ENCODE data around the gene WIZ.

WIZ gene

DNA sequence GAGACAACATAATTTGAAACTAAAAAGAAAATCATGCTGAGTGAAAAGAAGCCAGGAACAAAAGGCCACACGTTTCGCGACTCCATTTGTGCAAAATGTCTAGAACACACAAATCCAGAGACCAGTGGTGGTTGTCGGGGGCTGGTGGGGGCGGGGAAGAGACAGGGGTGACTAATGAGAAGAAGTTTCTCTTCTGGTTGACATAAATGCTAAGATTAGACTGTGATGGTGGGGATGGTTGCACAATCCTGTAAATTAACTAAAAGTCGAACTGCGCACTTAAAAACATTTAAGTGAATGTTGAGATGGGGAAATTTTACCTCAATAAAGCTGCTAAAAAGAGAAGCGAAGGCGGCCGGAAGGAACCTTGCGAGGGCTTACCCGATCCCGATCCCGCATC, 77.3 kb downstream of the WIZ start:
- no peak for DNase-seq (ENCODE audit: low read depth)
- TF ChIP-seq, protein P1, sequence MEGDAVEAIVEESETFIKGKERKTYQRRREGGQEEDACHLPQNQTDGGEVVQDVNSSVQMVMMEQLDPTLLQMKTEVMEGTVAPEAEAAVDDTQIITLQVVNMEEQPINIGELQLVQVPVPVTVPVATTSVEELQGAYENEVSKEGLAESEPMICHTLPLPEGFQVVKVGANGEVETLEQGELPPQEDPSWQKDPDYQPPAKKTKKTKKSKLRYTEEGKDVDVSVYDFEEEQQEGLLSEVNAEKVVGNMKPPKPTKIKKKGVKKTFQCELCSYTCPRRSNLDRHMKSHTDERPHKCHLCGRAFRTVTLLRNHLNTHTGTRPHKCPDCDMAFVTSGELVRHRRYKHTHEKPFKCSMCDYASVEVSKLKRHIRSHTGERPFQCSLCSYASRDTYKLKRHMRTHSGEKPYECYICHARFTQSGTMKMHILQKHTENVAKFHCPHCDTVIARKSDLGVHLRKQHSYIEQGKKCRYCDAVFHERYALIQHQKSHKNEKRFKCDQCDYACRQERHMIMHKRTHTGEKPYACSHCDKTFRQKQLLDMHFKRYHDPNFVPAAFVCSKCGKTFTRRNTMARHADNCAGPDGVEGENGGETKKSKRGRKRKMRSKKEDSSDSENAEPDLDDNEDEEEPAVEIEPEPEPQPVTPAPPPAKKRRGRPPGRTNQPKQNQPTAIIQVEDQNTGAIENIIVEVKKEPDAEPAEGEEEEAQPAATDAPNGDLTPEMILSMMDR (conservative IDR thresholded peaks at IDR 0.05; ENCODE audit: low read length), result no peak
- no peak overlapping the region for H3K4me3 ChIP-seq (ENCODE audit: low read length)

DNA sequence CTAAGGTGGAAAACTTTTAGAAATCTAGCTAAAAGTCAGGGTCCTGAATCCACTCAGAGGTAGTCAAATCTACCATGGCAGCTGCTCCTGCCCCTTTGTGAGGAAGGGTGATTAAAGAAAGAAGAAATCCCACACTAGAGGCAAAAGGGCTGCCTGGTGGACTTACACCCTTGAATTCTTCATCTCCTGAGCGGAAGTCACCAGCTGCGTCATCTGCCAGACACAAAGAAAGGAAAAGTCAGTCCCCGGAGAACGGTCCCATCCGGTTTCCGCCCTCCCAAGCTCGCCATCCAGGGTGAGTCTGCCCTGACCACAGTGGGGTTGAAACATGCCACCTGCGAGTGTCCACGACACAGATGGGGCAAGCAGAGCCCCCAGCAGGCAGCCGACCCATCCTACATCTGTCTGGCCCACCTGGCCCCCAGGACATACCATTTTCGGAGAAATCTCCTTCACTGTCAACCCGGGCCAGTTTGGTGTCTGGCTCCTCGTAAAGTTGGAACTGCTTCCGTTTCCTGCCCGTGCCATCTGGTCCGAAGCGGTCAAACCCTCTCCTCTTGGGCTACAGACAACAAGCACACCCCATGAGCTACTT, 77.9 kb downstream of the WIZ start:
- DNase-seq (ENCODE audit: low read depth), result no peak
- TF ChIP-seq, protein P1 (conservative IDR thresholded peaks at IDR 0.05; ENCODE audit: low read length), result no peak
- H3K4me3 ChIP-seq (ENCODE audit: low read length), result no peak overlapping the region

DNA sequence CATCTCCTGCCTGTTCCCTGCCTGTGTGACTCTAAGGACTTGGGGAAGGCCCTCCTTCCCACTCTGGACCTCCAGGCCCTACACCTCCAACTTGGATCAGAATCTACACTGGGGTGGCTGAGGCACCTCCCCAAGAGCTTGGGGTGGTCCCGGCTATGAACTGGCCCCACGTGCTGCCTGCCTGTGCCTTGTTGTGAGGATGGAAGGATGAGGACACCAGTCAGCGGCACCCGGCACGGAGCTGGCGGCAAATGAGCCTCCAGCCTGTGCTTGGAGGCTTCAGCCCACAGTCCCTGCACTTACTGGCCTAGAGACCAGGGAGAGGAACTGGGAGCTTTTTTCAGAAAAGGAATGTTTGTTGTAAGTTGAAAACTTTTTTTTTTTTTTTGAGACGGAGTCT, 78.6 kb downstream of the WIZ start:
- DNase-seq (ENCODE audit: low read depth), result no peak
- TF ChIP-seq, protein P1 (conservative IDR thresholded peaks at IDR 0.05; ENCODE audit: low read length), result no peak
- no peak overlapping the region for H3K4me3 ChIP-seq (ENCODE audit: low read length)
